Heart right ventricle (tissue), 16 donors: Measurements from ENCODE around the gene PPIL6. TPM values are rescaled to one million over a fixed set of nuclear protein-coding genes. Genes with fewer than 3 reads are reported as not detected.
A peak's percentile ranks its signal among the peaks of the same experiment; 100 is the strongest.

Experiments used
- ATAC-seq, 8 donors: fragments of 200-7000 bp; cut with Tn5 transposase; one replicate each; pipeline ENCODE4 v1.9.1; 2020; ENCODE audit warnings: mild to moderate bottlenecking in 8 of 8, moderate library complexity in 8 of 8, moderate number of reproducible peaks in 1 of 8
- DNase-seq, 2 donors: peaks; one replicate each; pipeline ENCODE4 v3.0.0-alpha.2; 2020
- H3K27ac ChIP-seq, 10 donors: fragments of 200-600 bp; sonication (generic) in 2 of 10; one replicate each; pipeline versions ENCODE4 v1.5.0 to v1.8.0; 2020 to 2022; ENCODE audit warnings: mild to moderate bottlenecking in 3 of 10
- H3K27me3 ChIP-seq, 7 donors: fragments of 200-600 bp; one replicate each; pipeline ENCODE4 v1.8.0; 2021 to 2022; ENCODE audit warnings: mild to moderate bottlenecking in 2 of 7
- H3K36me3 ChIP-seq, 9 donors: fragments of 200-600 bp; sonication (generic) in 1 of 9; one replicate each; pipeline versions ENCODE4 v1.5.0 to v1.8.0; 2020 to 2022; ENCODE audit warnings: mild to moderate bottlenecking in 2 of 9
- H3K4me1 ChIP-seq, 9 donors: fragments of 200-600 bp; sonication (generic) in 1 of 9; one replicate each; pipeline versions ENCODE4 v1.5.0 to v1.8.0; 2020 to 2022; ENCODE audit warnings: mild to moderate bottlenecking in 4 of 9
- H3K4me3 ChIP-seq, 10 donors: fragments of 200-600 bp; sonication (generic) in 2 of 10; one replicate each; pipeline versions ENCODE4 v1.5.0 to v1.8.0; 2020 to 2022; ENCODE audit warnings: mild to moderate bottlenecking in 7 of 10, moderate library complexity in 2 of 10
- H3K9me3 ChIP-seq, 11 donors: fragments of 200-600 bp in 10 of 11; sonication (generic) in 2 of 11; one replicate each; pipeline versions ENCODE4 v1.5.0 to v1.8.0; 2013 to 2022; ENCODE audit warnings: mild to moderate bottlenecking in 2 of 11, control low read depth in 1 of 11, moderate library complexity in 1 of 11
- WGBS, 2 donors: extraction: QIAGEN DNeasy Blood & Tissue Kit; methylation state at CpG; one replicate each; pipeline ENCODE4 v1.1.7; 2013; ENCODE audit warnings: inconsistent platforms in 1 of 2; 5-methylcytosine and 5-hydroxymethylcytosine counted together
- intact Hi-C, 10 donors: fragments of 100-400 bp; cut with DNase I; formaldehyde crosslinking; loops; one replicate each; pipeline versions ENCODE4 v1.11.1 to v1.14.2; 2022
- polyA plus RNA-seq, 2 donors: library from polyadenylated mRNA; stranded (reverse); fragments of 200-250 nt; gene quantifications; one replicate each; pipeline ENCODE4 v1.2.3, GENCODE V29; 2013
- total RNA-seq, 10 donors: library from RNA; stranded (reverse); fragmentation: NEBNext Ultra II Directional in 3 of 10; extraction: Animal tissue kit (Norgen Biotek cat#: 25700) in 3 of 10; gene quantifications; one replicate each; pipeline versions ENCODE4 v1.2.1 to v1.2.4, GENCODE V29; 2021 to 2023
- TF ChIP-seq, protein P1 (sequence below), 9 donors: fragments of 200-600 bp; sonication (generic) in 2 of 9; IDR thresholded peaks; one replicate each; pipeline versions ENCODE4 v1.5.0 to v1.8.0; 2021 to 2022; ENCODE audit warnings: antibody characterized with exemption in 9 of 9, mild to moderate bottlenecking in 5 of 9, moderate library complexity in 1 of 9
- donor health status: Arrhythmogenic right ventricular cardiomyopathy.
- donor health status: ischemic (EF 13 %, LVEDD 7.1; RV severe dilation, severe dysfunction).
- donor health status: healthy with polysubstance abuse.
- donor health status: DM: no; HTN: yes; CAD: no.
- donor health status: DM: no; HTN: no; CAD: no.
- donor health status: ischemic (EF 25% LVEDD 6.9; RV normal size, moderate dysfunction).
- donor health status: ischemic (EF 25% LVEDD 5.7; RV mildly dilated, moderate dysfunction).
- donor health status: healthy.
- donor health status: DM: yes; HTN: yes; CAD: no.
- donor health status: Ischemic cardiomyopathy.
- donor health status: ischemic (EF 35%, LVEDD 5.7; RV mildly dilated, moderate dysfunction).
- donor health status: nonischemic (EF 11% LVEDD 7.7; RV severe dilation, severe dysfunction).
- donor health status: DM: yes; HTN: yes; CAD: no.
- donor health status: PGD.
- donor health status: ischemic (EF 29% LVEDD 5.4; RV normal size, mild dysfunction).
- donor health status: nonischemic (EF 23%, LVEDD 6.1; RV moderate dilation, normal function).

PPIL6 gene
- total and polyA plus RNA-seq, 12 donors, result 0.44 to 5.2 (median 2.6) TPM

DNA sequence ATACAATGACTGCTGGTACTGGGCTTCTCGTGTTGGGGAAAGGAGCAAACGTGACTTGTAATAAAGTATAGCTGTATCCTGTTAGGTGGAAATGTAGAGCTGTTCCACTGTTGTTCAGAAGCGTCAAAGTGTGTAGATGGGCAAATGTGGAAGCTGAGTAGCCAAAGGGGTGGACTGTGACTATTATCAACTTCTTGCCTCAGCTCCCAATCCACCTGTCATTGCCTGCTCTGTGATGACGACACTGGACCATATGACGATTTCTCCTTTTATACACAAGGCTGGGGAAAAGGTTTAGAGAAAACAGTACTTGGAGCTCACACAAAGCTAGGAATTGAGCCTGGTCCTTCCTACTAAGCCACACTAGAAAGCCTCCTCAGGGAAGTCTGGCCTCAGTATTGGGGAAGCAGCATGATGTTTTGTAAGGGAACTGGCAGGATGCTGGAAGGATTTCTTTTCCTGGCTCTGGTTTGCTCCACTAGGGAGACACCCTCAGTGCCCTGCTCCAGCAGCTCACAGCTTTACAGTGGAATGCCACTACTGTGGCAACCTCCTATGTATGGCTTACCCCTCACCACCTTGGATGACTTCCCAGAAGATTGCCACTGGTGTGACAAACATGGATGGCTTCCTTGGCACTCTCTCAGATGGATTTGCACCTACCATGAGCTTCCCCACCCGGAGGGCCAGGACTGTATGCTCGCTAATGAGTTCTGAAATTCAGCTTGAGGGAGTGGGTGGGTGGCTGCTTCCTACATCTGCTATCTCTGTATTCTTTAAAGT is 78.1 kb downstream of the PPIL6 start:
- H3K4me1 ChIP-seq, result peaks cover 0 to 20% (median 13%) of the 10 kb centered on the region in 9 donors
- TF ChIP-seq, protein P1, sequence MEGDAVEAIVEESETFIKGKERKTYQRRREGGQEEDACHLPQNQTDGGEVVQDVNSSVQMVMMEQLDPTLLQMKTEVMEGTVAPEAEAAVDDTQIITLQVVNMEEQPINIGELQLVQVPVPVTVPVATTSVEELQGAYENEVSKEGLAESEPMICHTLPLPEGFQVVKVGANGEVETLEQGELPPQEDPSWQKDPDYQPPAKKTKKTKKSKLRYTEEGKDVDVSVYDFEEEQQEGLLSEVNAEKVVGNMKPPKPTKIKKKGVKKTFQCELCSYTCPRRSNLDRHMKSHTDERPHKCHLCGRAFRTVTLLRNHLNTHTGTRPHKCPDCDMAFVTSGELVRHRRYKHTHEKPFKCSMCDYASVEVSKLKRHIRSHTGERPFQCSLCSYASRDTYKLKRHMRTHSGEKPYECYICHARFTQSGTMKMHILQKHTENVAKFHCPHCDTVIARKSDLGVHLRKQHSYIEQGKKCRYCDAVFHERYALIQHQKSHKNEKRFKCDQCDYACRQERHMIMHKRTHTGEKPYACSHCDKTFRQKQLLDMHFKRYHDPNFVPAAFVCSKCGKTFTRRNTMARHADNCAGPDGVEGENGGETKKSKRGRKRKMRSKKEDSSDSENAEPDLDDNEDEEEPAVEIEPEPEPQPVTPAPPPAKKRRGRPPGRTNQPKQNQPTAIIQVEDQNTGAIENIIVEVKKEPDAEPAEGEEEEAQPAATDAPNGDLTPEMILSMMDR (IDR thresholded peaks at IDR 0.05), result no peak
- no peak overlapping the region for H3K27ac ChIP-seq
- peak in 2 of 8 donors; percentile 33 to 51 for ATAC-seq
- no peaks in the 10 kb centered on the region for H3K27me3 ChIP-seq
- DNase-seq, result no peak
- peaks cover 0 to 4% (median 0%) of the 10 kb centered on the region in 11 donors for H3K9me3 ChIP-seq
- intact Hi-C loops, result loop anchor here in 1 of 10 donors (5.0 kb wide), 1 partner anchor 55 kb away; no protein-coding TSS in a partner anchor
- WGBS, 2 donors, result 93% methylated on average over 7 of the region's 7 CpGs
- peaks cover 0 to 99% (median 5%) of the 10 kb centered on the region in 9 donors for H3K36me3 ChIP-seq
- H3K4me3 ChIP-seq, result no peak overlapping the region

DNA sequence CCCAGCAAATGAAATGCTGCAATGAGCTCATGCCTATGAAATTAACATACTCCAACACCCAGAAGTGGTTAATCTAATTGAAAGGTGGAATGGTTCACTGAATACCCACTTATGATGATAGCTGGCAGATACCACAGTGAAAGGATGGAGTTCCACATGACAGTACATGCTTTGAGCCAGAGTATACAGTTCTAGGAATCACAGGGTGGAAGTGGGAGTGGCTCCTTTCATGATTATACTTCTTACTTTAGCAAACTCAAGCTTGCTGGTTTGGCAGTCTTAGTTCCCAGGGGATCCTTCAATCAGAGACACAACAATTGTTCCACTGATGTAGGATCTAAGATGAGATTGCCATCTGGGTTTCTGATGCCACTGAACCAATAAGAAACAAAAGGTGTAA is 79.6 kb downstream of the PPIL6 start:
- H3K36me3 ChIP-seq, result peaks cover 0 to 99% (median 10%) of the 10 kb centered on the region in 9 donors
- intact Hi-C loops, result loop anchor here in 1 of 10 donors (5.0 kb wide), 1 partner anchor 53 kb away; no protein-coding TSS in a partner anchor
- peaks cover 0 to 15% (median 5%) of the 10 kb centered on the region in 11 donors for H3K9me3 ChIP-seq
- no peak overlapping the region for H3K4me3 ChIP-seq
- no peaks in the 10 kb centered on the region for H3K27me3 ChIP-seq
- DNase-seq (peak in 1 of 2 donors; percentile 21), ATAC-seq (peak in 7 of 8 donors; percentile 21 to 69 (median 56))
- no peak overlapping the region for H3K27ac ChIP-seq
- H3K4me1 ChIP-seq, result peaks cover 0 to 20% (median 13%) of the 10 kb centered on the region in 9 donors
- TF ChIP-seq, protein P1 (IDR thresholded peaks at IDR 0.05), result no peak

DNA sequence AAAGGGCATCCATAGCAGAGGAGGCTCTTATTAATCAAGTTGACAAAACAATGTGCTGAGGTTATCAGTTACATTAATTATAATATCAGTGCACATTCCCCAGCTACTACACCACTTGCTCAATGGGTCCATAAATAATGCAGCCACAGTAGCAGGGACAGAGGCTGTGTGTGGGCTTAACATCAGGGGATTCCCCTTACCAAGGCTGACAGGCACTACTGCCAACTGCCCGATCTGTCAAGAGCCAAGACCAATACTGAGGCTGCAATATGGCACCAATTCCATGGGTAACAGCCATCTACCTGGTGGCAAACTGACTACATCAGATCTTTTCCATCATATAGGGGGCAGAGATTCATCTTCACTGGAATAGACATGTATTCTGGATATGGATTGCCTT is 80.1 kb downstream of the PPIL6 start:
- H3K9me3 ChIP-seq, result peaks cover 0 to 15% (median 5%) of the 10 kb centered on the region in 11 donors
- no peaks in the 10 kb centered on the region for H3K27me3 ChIP-seq
- no peak overlapping the region for H3K4me3 ChIP-seq
- TF ChIP-seq, protein P1 (IDR thresholded peaks at IDR 0.05), result no peak
- H3K27ac ChIP-seq, result no peak overlapping the region
- WGBS, 2 donors, result 97 to 98% methylated on average over 1 of the region's 1 CpG
- no peak for ATAC-seq
- peaks cover 0 to 98% (median 12%) of the 10 kb centered on the region in 9 donors for H3K36me3 ChIP-seq
- peaks cover 0 to 20% (median 13%) of the 10 kb centered on the region in 9 donors for H3K4me1 ChIP-seq
- intact Hi-C loops, result loop anchor here in 1 of 10 donors (5.0 kb wide), 1 partner anchor 53 kb away; no protein-coding TSS in a partner anchor
- DNase-seq, result no peak

DNA sequence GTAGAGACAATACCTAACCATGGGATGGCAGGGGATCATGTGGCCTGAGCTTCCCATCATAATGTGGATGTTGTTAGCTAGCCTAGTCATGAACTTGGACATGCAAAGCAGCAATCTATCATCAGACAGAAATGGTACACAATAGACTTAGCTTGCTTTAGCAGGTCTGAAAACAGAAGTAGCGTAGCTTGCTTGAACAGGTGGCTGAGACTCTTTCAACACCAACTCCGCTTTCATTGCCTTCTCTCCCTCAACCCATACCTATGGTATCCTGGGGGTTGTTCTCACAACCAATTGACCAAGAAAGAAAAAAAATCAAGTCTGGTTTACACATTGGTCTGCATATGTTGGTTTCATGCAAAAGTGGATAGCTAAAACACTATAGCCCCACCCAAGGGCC is 81.2 kb downstream of the PPIL6 start:
- TF ChIP-seq, protein P1 (IDR thresholded peaks at IDR 0.05), result no peak
- peaks cover 0 to 98% (median 12%) of the 10 kb centered on the region in 9 donors for H3K36me3 ChIP-seq
- intact Hi-C loops, result no loop called here
- peaks cover 0 to 20% (median 13%) of the 10 kb centered on the region in 9 donors for H3K4me1 ChIP-seq
- ATAC-seq (no peak), DNase-seq (no peak)
- peaks cover 0 to 15% (median 5%) of the 10 kb centered on the region in 11 donors for H3K9me3 ChIP-seq
- no peak overlapping the region for H3K4me3 ChIP-seq
- no peak overlapping the region for H3K27ac ChIP-seq
- 97% methylated on average over 2 of the region's 2 CpGs for WGBS, 2 donors
- H3K27me3 ChIP-seq, result no peaks in the 10 kb centered on the region
